Keratinocyte (primary cell): ENCODE data around the gene ARMC5. TPM values are rescaled to one million over a fixed set of nuclear protein-coding genes. Genes with fewer than 3 reads are reported as not detected.

Source experiments
- DNase-seq: peaks from one replicate; pipeline ENCODE4 v3.0.0-alpha.2; 2011; ENCODE audit warnings: low read depth, missing footprints, low spot score
- FAIRE-seq: peaks from 2 replicates; lab custom pipeline; 2011; peaks lifted over from hg19 to GRCh38; lab: Jason Lieb, UNC
- H2AFZ ChIP-seq: 2 replicates; pipeline ENCODE4 v1.6.0; 2012; ENCODE audit warnings: low read length, control low read depth, inconsistent platforms; ENCODE audit not compliant: control insufficient read depth
- H3K27ac ChIP-seq: 2 replicates; pipeline ENCODE4 v1.5.1; 2011; ENCODE audit warnings: low read length; ENCODE audit not compliant: control insufficient read depth, insufficient read depth
- H3K27me3 ChIP-seq: 3 replicates; pipeline ENCODE4 v1.6.0; 2011; ENCODE audit warnings: low read length; ENCODE audit not compliant: control insufficient read depth, insufficient read depth; ENCODE audit errors: extremely low read depth
- H3K36me3 ChIP-seq, 2 experiments: 2 replicates in 1 of 2; 3 replicates in 1 of 2; pipeline ENCODE4 v1.5.1; 2011; ENCODE audit warnings: low read length in 2 of 2, mild to moderate bottlenecking in 1 of 2; ENCODE audit not compliant: control insufficient read depth in 2 of 2, insufficient read depth in 2 of 2; ENCODE audit errors: extremely low read depth in 1 of 2
- H3K4me1 ChIP-seq: 3 replicates; pipeline ENCODE4 v1.5.1; 2011; ENCODE audit warnings: low read length; ENCODE audit not compliant: control insufficient read depth, insufficient read depth; ENCODE audit errors: extremely low read depth
- H3K4me2 ChIP-seq: 3 replicates; pipeline ENCODE4 v1.6.0; 2011; ENCODE audit warnings: low read depth, low read length; ENCODE audit not compliant: control insufficient read depth, insufficient read depth; ENCODE audit errors: extremely low read depth
- H3K4me3 ChIP-seq, 3 experiments: fragments of 200-600 bp in 1 of 3; sonication (generic) in 1 of 3; 2 replicates in 2 of 3; 3 replicates in 1 of 3; pipeline ENCODE4 v1.5.1; 2011 to 2016; ENCODE audit warnings: low read length in 3 of 3, mild to moderate bottlenecking in 3 of 3, control low read depth in 2 of 3, inconsistent platforms in 1 of 3, low read depth in 1 of 3, mixed read lengths in 1 of 3, mixed run types in 1 of 3, moderate library complexity in 1 of 3; ENCODE audit not compliant: control insufficient read depth in 2 of 3, insufficient read depth in 2 of 3; ENCODE audit errors: extremely low read depth in 1 of 3
- H3K79me2 ChIP-seq: 2 replicates; pipeline ENCODE4 v1.6.0; 2012; ENCODE audit warnings: low read length; ENCODE audit not compliant: control insufficient read depth, insufficient read depth
- H3K9ac ChIP-seq: 3 replicates; pipeline ENCODE4 v1.6.0; 2011; ENCODE audit warnings: low read length; ENCODE audit not compliant: control insufficient read depth, insufficient read depth; ENCODE audit errors: extremely low read depth
- H3K9me1 ChIP-seq: 3 replicates; pipeline ENCODE4 v1.6.0; 2011; ENCODE audit warnings: low read length; ENCODE audit not compliant: control insufficient read depth, insufficient read depth; ENCODE audit errors: extremely low read depth
- H3K9me3 ChIP-seq: 2 replicates; pipeline ENCODE4 v1.5.1; 2012; ENCODE audit warnings: low read depth, low read length; ENCODE audit not compliant: control insufficient read depth
- H4K20me1 ChIP-seq: 3 replicates; pipeline ENCODE4 v1.6.0; 2011; ENCODE audit warnings: low read length; ENCODE audit not compliant: control insufficient read depth, insufficient read depth; ENCODE audit errors: extremely low read depth
- CTCF ChIP-seq, 3 experiments: IDR thresholded peaks in 1 of 3; conservative IDR thresholded peaks in 1 of 3; optimal IDR thresholded peaks in 1 of 3; 2 replicates in 2 of 3; 3 replicates in 1 of 3; pipeline versions ENCODE3 to v1.5.1; 2011; ENCODE audit warnings: low read length in 3 of 3, mild to moderate bottlenecking in 3 of 3, moderate library complexity in 2 of 3, control low read depth in 1 of 3, inconsistent platforms in 1 of 3; ENCODE audit not compliant: insufficient read depth in 2 of 3; ENCODE audit errors: extremely low read depth in 1 of 3
- EZH2 ChIP-seq: IDR thresholded peaks from one replicate; pipeline ENCODE4 v1.6.1; 2012; ENCODE audit warnings: inconsistent platforms, mild to moderate bottlenecking, low read length, moderate library complexity
- dilution Hi-C: fragments of 300-500 bp; cut with MboI; formaldehyde crosslinking; loops from one replicate; pipeline ENCODE4 v1.7.0; 2020; ENCODE audit warnings: low sequenced_read_pairs; ENCODE audit not compliant: extremely low pct_ligation_motif_present
- polyA plus RNA-seq, 5 experiments: library from polyadenylated mRNA; depleted of rRNA in 3 of 5; stranded (reverse) in 3 of 5; stranded (forward) in 1 of 5; unstranded in 1 of 5; fragments of >200 nt; gene quantifications; 1 replicate in 1 of 5; 2 replicates in 3 of 5; 3 replicates in 1 of 5; pipeline versions ENCODE4 v1.2.1 to v1.2.3, GENCODE V29; 2011 to 2012; ENCODE audit warnings: missing spikeins in 2 of 5, low read depth in 1 of 5, low replicate concordance in 1 of 5

Gene ARMC5
- polyA plus RNA-seq, 1 donor (not counting 4 experiments of a cell fraction or from before 2014, with no cell fraction given), result 3.0 TPM

- H4K20me1 ChIP-seq, result peaks cover 5% of the 10 kb centered on the region
- DNase-seq (no peak), FAIRE-seq (no peak)
- dilution Hi-C loops, result no loop called here
- peaks cover 11 to 21% of the 10 kb centered on the region in 2 experiments for H3K36me3 ChIP-seq
- H3K79me2 ChIP-seq, result peaks cover 18% of the 10 kb centered on the region
- no peak overlapping the region for H3K27ac ChIP-seq
- peaks cover 22% of the 10 kb centered on the region for H3K4me1 ChIP-seq
- no peak overlapping the region for H3K4me3 ChIP-seq
- H2AFZ ChIP-seq, result no peak overlapping the region
- no peaks in the 10 kb centered on the region for H3K9me1 ChIP-seq
- no peak overlapping the region for H3K9ac ChIP-seq
- no peak for TF ChIP-seq EZH2
- TF ChIP-seq CTCF (optimal IDR thresholded peaks at IDR 0.05 in 1 of 3, IDR thresholded peaks at IDR 0.05 in 1 of 3, conservative IDR thresholded peaks at IDR 0.05 in 1 of 3; ENCODE audit: extremely low read depth in 1 of 3, insufficient read depth in 2 of 3, low read length in 3 of 3), result no peak
- H3K9me3 ChIP-seq, result no peaks in the 10 kb centered on the region
- H3K4me2 ChIP-seq, result no peak overlapping the region
- H3K27me3 ChIP-seq, result no peaks in the 10 kb centered on the region
Observed at GRCh38 chr16:31461921-31462804, 2.9 kb downstream of the ARMC5 start.

- dilution Hi-C loops, result no loop called here
- no peak for FAIRE-seq
Observed at GRCh38 chr16:31464348-31464769, 5.1 kb downstream of the ARMC5 start.

More at GRCh38 chr16:31464348-31464769, 5.1 kb downstream of the ARMC5 start:
- Histone ChIP-seq H3K27me3 (no peaks in the 10 kb centered on the region), H4K20me1 (no peaks in the 10 kb centered on the region), H3K27ac (no peak overlapping the region), H3K79me2 (peaks cover 1% of the 10 kb centered on the region), H3K4me2 (no peak overlapping the region), H3K4me1 (peaks cover 10% of the 10 kb centered on the region), H3K36me3 (peaks cover 9 to 22% of the 10 kb centered on the region in 2 experiments), H3K4me3 (no peak overlapping the region), H3K9me3 (no peaks in the 10 kb centered on the region), H3K9ac (no peak overlapping the region), H3K9me1 (no peaks in the 10 kb centered on the region), H2AFZ (no peak overlapping the region)
- no peak for TF ChIP-seq CTCF (optimal IDR thresholded peaks at IDR 0.05 in 1 of 3, IDR thresholded peaks at IDR 0.05 in 1 of 3, conservative IDR thresholded peaks at IDR 0.05 in 1 of 3; ENCODE audit: extremely low read depth in 1 of 3, insufficient read depth in 2 of 3, low read length in 3 of 3)
- no peak for TF ChIP-seq EZH2
- DNase-seq, result no peak
